Measurements from ENCODE around the gene MORN3.
A peak's percentile ranks its signal among the peaks of the same experiment; 100 is the strongest.

MORN3 gene

DNA sequence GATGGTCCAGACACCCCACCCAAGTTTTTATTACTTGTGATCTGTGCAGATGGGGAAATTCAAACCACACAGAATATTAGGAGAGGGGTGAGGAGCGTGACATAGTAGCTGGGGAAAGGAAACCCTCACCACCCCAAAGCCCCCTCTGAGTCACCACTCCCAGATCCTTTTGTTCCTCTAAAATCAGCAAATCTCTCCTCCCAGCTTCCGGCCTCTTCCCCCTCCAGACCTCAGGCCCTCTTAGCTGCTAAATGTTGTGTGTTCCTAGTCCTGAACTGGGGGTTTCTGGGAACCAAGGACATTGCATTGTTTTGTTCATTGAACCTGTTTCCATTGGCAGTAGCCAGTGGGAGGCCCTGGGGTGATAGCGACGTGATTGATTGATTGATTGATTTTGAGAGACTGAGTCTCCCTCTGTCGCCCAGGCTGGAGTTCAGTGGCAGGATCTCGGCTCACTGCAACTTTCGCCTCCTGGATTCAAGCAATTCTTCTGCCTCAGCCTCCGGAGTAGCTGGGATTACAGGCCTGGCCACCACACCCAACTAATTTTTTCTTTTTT lies 49.0 kb downstream of the MORN3 start:
- no peak overlapping the region for H3K4me3 ChIP-seq (replicated peaks; ENCODE audit: low read depth, low read length)
- DNase-seq (ENCODE audit: low read depth), result no peak
- TF ChIP-seq, protein P1, sequence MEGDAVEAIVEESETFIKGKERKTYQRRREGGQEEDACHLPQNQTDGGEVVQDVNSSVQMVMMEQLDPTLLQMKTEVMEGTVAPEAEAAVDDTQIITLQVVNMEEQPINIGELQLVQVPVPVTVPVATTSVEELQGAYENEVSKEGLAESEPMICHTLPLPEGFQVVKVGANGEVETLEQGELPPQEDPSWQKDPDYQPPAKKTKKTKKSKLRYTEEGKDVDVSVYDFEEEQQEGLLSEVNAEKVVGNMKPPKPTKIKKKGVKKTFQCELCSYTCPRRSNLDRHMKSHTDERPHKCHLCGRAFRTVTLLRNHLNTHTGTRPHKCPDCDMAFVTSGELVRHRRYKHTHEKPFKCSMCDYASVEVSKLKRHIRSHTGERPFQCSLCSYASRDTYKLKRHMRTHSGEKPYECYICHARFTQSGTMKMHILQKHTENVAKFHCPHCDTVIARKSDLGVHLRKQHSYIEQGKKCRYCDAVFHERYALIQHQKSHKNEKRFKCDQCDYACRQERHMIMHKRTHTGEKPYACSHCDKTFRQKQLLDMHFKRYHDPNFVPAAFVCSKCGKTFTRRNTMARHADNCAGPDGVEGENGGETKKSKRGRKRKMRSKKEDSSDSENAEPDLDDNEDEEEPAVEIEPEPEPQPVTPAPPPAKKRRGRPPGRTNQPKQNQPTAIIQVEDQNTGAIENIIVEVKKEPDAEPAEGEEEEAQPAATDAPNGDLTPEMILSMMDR (IDR thresholded peaks at IDR 0.05; ENCODE audit: low read length, missing control alignments), result no peak

DNA sequence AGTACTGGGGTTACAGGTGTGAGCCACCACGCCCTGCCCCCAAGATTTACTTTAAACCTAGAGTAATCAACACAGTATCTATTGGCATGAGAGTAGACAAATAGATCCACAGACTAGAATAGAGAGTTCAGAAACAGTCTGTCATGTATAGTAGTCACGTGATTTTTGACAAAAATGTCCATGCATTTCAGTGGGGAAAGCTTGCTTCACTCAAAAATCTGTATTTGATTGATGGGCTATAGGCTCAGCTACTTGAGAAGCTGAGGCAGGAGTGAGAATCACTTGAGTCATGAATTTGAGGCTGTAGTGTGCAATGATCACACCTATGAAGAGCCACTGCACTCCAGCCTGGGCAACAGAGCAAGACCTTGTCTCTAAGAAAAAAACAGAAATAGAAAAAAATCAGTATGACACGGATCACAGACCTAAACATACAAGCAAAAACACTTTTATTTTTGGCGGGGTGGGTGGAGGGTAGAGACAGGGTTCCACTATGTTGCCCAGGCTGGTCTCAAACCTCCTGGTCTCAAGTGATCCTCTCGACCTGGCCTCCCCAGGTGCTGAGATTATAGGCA lies 50.7 kb downstream of the MORN3 start:
- DNase-seq (ENCODE audit: low read depth), result no peak
- no peak overlapping the region for H3K4me3 ChIP-seq (replicated peaks; ENCODE audit: low read depth, low read length)
- TF ChIP-seq, protein P1 (IDR thresholded peaks at IDR 0.05; ENCODE audit: low read length, missing control alignments), result no peak

DNA sequence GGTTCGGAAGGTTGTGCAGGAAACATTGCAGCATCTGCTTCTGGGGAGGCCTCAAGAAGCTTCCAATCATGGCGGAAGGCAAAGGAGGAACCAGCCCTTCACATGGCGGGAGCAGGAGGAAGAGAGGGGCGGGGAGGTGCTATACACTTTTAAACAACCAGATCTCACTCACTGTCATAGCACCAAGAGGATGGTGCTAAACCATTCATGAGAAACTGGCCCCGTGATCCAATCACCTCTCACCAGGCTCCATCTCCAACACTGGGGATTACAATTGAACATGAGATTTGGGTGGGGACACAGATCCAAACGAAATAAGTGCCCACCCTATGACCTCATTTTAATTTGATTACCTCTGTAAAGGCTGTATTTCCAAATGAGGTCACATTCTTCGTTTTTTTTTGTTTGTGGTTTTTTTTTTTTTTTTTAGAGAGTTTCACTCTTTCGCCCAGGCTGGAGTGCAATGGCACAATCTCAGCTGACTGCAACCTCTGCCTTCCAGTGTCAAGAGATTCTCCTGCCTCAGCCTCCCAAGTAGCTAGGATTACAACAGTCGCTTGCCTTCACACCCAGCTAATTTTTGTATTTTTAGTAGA lies 54.5 kb downstream of the MORN3 start:
- H3K4me3 ChIP-seq (replicated peaks; ENCODE audit: low read depth, low read length), result no peak overlapping the region
- no peak for DNase-seq (ENCODE audit: low read depth)
- TF ChIP-seq, protein P1 (IDR thresholded peaks at IDR 0.05; ENCODE audit: low read length, missing control alignments), result no peak

DNA sequence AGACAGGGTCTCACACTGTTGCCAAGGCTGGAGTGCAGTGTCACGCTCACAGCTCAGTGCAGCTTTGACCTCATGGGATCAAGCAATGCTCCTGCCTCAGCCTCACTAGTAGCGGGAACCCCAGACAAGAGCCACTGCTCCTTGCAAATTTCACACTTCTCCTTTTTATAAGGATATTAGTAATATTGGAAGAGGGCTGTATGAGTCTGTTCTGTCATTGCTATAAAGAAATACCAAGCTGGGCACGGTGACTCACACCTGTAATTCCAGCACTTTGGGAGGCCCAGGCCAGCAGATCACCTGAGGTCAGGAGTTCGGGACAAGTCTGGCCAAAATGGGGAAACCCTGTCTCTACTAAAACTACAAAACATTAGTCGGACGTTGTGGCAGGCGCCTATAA lies 56.0 kb downstream of the MORN3 start:
- no peak overlapping the region for H3K4me3 ChIP-seq (replicated peaks; ENCODE audit: low read depth, low read length)
- TF ChIP-seq, protein P1 (IDR thresholded peaks at IDR 0.05; ENCODE audit: low read length, missing control alignments), result no peak
- DNase-seq (ENCODE audit: low read depth), result no peak

DNA sequence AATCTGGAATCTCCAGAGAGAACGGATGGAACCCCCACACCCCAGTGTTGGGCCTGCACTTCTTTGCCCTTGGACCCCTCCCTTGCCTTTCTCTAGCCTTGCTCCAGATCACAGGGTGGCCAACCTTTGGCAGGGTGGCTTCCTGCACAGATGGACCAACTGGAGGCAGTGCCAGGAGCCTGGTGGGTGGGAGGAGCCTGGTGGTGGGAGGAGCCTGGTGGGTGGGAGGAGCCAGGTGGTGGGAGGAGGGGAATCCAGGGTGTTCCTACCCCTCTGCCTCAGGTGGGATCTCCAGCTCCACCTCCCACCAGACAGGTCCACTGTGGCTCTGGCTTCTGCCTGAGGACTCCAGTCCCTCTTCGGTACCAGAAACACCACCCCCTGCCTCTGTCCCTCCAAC lies 58.1 kb downstream of the MORN3 start:
- DNase-seq (ENCODE audit: low read depth), result no peak
- TF ChIP-seq, protein P1 (IDR thresholded peaks at IDR 0.05; ENCODE audit: low read length, missing control alignments), result no peak
- no peak overlapping the region for H3K4me3 ChIP-seq (replicated peaks; ENCODE audit: low read depth, low read length)

DNA sequence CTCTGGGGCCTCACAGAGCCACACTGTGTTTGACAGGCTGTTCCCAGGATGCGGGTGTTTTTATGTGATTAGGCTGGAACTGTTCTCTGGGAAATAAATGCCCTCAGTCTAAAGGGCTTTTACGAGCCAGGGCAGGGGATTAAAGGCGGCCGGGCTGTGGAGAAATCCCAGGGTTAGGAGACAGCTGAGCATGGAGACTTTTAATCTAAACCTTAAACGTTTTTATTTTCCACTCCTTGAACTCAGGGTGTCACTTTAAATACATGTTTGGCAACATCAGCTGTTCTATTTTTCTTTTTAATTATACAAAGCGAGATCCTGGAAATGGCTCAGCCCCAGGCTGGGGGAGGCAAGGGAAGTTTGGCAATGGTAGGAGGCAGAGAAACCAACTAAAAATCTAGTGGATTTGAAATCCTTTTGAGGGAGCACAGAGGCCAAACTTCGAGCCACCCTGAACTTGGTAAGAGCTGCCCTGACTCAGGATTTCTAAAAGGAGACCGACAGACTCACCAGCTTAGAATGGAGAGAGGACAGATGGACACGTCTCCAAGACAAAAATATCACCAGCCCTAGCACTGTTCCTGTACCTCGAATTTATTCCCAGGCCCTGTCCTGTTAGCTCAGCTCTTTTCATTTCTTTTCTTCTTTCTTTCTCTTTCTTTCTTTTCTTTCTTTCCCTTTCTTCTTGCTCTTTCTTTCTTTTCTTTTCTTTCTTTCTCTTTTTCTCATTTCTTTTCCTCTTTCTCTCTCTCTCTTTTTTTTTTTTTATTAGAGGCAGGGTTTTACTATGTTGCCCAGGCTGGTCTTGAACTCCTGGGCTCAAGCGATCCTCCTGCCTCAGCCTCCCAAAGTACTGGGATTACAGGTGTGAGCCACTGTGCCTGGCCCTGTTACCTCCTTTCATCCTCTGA lies 59.0 kb downstream of the MORN3 start:
- DNase-seq (ENCODE audit: low read depth), result peak; percentile 34
- TF ChIP-seq, protein P1 (IDR thresholded peaks at IDR 0.05; ENCODE audit: low read length, missing control alignments), result no peak

More for the DNA sequence above, 59.0 kb downstream of the MORN3 start:
- no peak overlapping the region for H3K4me3 ChIP-seq (replicated peaks; ENCODE audit: low read depth, low read length)

All from fibroblast of pulmonary artery (primary cell).